ENCODE results near the gene ALKBH8. TPM values are rescaled to one million over a fixed set of nuclear protein-coding genes. Genes with fewer than 3 reads are reported as not detected.
"Not testable (repeated sequence)": the region's sequence is repeated elsewhere in the genome, so short reads cannot be mapped to it uniquely, and the experiment has no call there.

ALKBH8 gene
- total and polyA plus RNA-seq, 11 donors, result 2.9 to 8.6 (median 6.2) TPM

DNA sequence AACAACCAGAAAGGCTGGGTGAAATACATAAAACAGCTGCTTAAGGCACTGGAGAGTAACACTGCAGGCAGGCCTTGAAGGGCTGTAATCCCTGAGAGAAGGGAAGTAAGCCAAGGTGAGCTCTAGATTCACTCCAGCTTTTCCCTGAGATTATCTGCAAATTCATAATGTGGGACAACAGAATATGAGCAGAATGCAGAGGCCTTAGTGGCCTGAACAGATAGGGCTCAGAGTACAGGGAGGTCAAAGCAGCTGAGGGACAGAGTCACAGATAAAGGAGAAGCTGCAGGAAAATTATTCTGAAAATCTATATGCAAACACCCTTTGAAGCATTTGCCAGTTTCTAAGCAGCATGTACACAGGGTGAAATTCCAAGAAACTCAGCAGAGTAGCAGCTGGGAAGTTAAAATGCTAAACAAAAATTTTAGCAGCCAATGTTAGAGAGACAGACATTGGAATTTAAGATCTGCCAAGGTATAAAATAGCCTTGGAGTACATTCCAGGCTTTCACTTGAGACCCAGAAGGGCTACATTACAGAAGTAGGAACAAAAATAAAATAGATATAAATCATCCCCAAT lies 59.8 kb downstream of the ALKBH8 start:
- H3K36me3 ChIP-seq, result peaks cover 0 to 70% (median 60%) of the 10 kb centered on the region in 9 donors
- no peaks in the 10 kb centered on the region for H3K27me3 ChIP-seq
- no peak overlapping the region for H3K4me3 ChIP-seq
- TF ChIP-seq CTCF (IDR thresholded peaks at IDR 0.05), result no peak
- H3K9me3 ChIP-seq, result peaks cover 0 to 14% (median 0%) of the 10 kb centered on the region in 12 donors
- no peaks in the 10 kb centered on the region for H3K4me1 ChIP-seq
- intact Hi-C loops (cut with DNase I), result no loop called here
- ATAC-seq (no peak), DNase-seq (no peak)
- H3K27ac ChIP-seq, result peak overlapping the region in 1 of 12 donors; percentile 32

GRCh38 chr11:107504981-107505380 lies 60.6 kb downstream of the ALKBH8 start:
- Histone ChIP-seq H3K36me3 (peaks cover 0 to 62% (median 52%) of the 10 kb centered on the region in 9 donors), H3K9me3 (peaks cover 0 to 14% (median 0%) of the 10 kb centered on the region in 12 donors), H3K4me3 (no peak overlapping the region), H3K27me3 (no peaks in the 10 kb centered on the region), H3K27ac (no peak overlapping the region), H3K4me1 (no peaks in the 10 kb centered on the region)
- DNase-seq, result no peak
- intact Hi-C loops (cut with DNase I), result no loop called here
- ATAC-seq, result no peak
- no peak for TF ChIP-seq CTCF (IDR thresholded peaks at IDR 0.05)
- TF ChIP-seq POLR2A (IDR thresholded peaks at IDR 0.05), result no peak
- WGBS, 4 donors, result 74 to 80% (median 76%) methylated on average over 5 of the region's 5 CpGs

DNA sequence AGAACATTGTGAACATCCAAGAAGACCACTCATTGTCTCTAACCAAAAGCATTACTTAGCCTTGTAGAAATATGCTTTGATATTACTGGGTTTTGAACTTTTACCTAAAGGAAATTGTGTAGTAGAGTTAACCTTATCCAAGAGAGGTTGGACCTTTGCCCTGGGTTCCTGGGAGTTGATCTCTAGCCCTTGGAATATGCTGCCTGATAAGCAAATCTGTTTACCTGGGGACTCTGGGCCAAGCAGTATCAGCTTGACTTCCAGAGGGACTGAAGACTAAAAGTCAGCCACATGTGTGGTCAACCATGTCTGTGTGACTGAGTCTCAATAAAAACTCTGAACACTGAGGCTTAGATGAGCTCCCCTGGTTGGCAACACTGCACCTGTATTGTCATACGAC lies 63.8 kb downstream of the ALKBH8 start:
- Histone ChIP-seq H3K4me1 (no peaks in the 10 kb centered on the region), H3K36me3 (peaks cover 0 to 49% (median 40%) of the 10 kb centered on the region in 9 donors), H3K27me3 (no peaks in the 10 kb centered on the region), H3K27ac (no peak overlapping the region), H3K9me3 (peaks cover 0 to 14% (median 0%) of the 10 kb centered on the region in 12 donors), H3K4me3 (no peak overlapping the region)
- TF ChIP-seq CTCF (IDR thresholded peaks at IDR 0.05) (no peak), POLR2A (IDR thresholded peaks at IDR 0.05) (no peak)
- DNase-seq (no peak), ATAC-seq (no peak)
- intact Hi-C loops (cut with DNase I), result no loop called here
- 78 to 100% (median 99%) methylated on average over 1 of the region's 1 CpG for WGBS, 4 donors

GRCh38 chr11:107497371-107497770 lies 68.2 kb downstream of the ALKBH8 start:
- intact Hi-C loops (cut with DNase I); H3K4me3 ChIP-seq; H3K4me1 ChIP-seq; H3K27ac ChIP-seq; H3K9me3 ChIP-seq; H3K27me3 ChIP-seq; ATAC-seq; DNase-seq: not testable (repeated sequence)
- H3K36me3 ChIP-seq, result peaks cover 0 to 14% (median 8%) of the 10 kb centered on the region in 9 donors
- WGBS, 4 donors, result 92 to 98% (median 97%) methylated on average over 6 to 7 of the region's 7 CpGs

DNA sequence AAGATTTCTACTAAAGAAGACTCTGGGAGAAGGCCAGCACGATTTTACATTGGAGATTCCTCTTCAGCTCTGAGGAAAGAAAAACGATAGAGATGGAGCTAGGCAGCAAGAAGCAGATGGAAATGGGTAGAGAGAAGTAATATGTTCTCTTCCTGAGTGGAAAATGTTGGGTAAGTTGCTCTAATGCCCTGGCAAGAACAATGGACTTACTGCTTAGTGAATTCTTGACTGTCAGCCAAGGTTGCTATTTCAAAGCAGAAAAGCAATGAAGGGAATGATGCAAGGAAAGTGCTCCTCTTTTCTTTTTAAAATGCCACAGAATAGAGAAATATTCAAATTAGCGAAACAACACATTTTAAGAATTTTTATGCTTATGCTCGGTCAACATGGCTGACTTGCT lies 69.5 kb downstream of the ALKBH8 start:
- intact Hi-C loops (cut with DNase I), result no loop called here
- TF ChIP-seq CTCF (IDR thresholded peaks at IDR 0.05), result no peak
- TF ChIP-seq POLR2A (IDR thresholded peaks at IDR 0.05), result no peak
- WGBS, 4 donors, result 65 to 70% (median 67%) methylated on average over 4 of the region's 4 CpGs
- DNase-seq (no peak), ATAC-seq (peak in 2 of 4 donors; percentile 56 to 75)
- Histone ChIP-seq H3K27me3 (no peaks in the 10 kb centered on the region), H3K9me3 (no peaks in the 10 kb centered on the region), H3K27ac (no peak overlapping the region), H3K4me3 (no peak overlapping the region), H3K4me1 (peaks cover 0 to 7% (median 0%) of the 10 kb centered on the region in 12 donors), H3K36me3 (peaks cover 0 to 2% (median 0%) of the 10 kb centered on the region in 9 donors)

All from heart left ventricle (tissue), 16 donors.